OCI-LY7 (cell line): ENCODE measurements around the gene CLSTN1. TPM values are rescaled to one million over a fixed set of nuclear protein-coding genes. Genes with fewer than 3 reads are reported as not detected.
"Not testable (repeated sequence)": the region's sequence is repeated elsewhere in the genome, so short reads cannot be mapped to it uniquely, and the experiment has no call there.

Experiments used
- BruUV-seq: library from RNA; stranded (reverse); fragments of 400-500 nt; replicated peaks from 2 replicates; lab custom pipeline; 2021; lab: Mats Ljungman, UMichigan
- CTCF ChIA-PET: fragments of 300-600 bp; sonication (Branson Sonifier 250); formaldehyde crosslinking; loops from one replicate; lab custom pipeline; 2022; ENCODE audit warnings: antibody characterized with exemption; ENCODE audit not compliant: unreplicated experiment; lab: Charles Lee
- POLR2A ChIA-PET: fragments of 300-600 bp; sonication (Branson Sonifier 250); formaldehyde crosslinking; loops from one replicate; lab custom pipeline; 2022; ENCODE audit warnings: antibody characterized with exemption; lab: Charles Lee
- DNase-seq: peaks from one replicate; pipeline ENCODE4 v3.0.0-alpha.2; 2015; ENCODE audit warnings: low spot score
- H2AFZ ChIP-seq: fragments of 200-600 bp; sonication (generic), shearing (Covaris generic); 2 replicates; pipeline ENCODE4 v1.6.1; 2014; ENCODE audit warnings: mild to moderate bottlenecking, antibody characterized with exemption, low read length, moderate library complexity
- H3K27ac ChIP-seq: fragments of 200-600 bp; sonication (generic); 2 replicates; pipeline ENCODE4 v1.5.1; 2014; ENCODE audit warnings: mixed run types, low read depth, mild to moderate bottlenecking, moderate library complexity, low read length, inconsistent platforms; ENCODE audit not compliant: poor library complexity, severe bottlenecking
- H3K36me3 ChIP-seq: fragments of 200-600 bp; sonication (generic); 2 replicates; pipeline ENCODE4 v1.6.1; 2014; ENCODE audit warnings: mild to moderate bottlenecking, antibody characterized with exemption, low read length, moderate library complexity, mixed read lengths; ENCODE audit not compliant: insufficient read depth
- H3K4me1 ChIP-seq: fragments of 200-600 bp; sonication (generic); 2 replicates; pipeline ENCODE4 v1.5.1; 2014; ENCODE audit warnings: mild to moderate bottlenecking, low read length; ENCODE audit not compliant: insufficient read depth, poor library complexity, severe bottlenecking
- H3K4me2 ChIP-seq: fragments of 200-600 bp; sonication (generic); 2 replicates; pipeline ENCODE4 v1.6.1; 2014; ENCODE audit warnings: mild to moderate bottlenecking, low read length
- H3K4me3 ChIP-seq: fragments of 200-600 bp; sonication (generic); 2 replicates; pipeline ENCODE4 v1.5.1; 2014; ENCODE audit warnings: mild to moderate bottlenecking, low read depth, low read length; ENCODE audit not compliant: poor library complexity, severe bottlenecking
- H3K79me2 ChIP-seq: fragments of 200-600 bp; sonication (generic); 2 replicates; pipeline ENCODE4 v1.6.1; 2016; ENCODE audit warnings: low read depth, mild to moderate bottlenecking, low read length, moderate library complexity, mixed read lengths; ENCODE audit not compliant: insufficient read depth
- H3K9me2 ChIP-seq: fragments of 200-600 bp; sonication (generic); 2 replicates; pipeline ENCODE4 v1.6.1; 2016; ENCODE audit warnings: mild to moderate bottlenecking, low read length, mixed read lengths; ENCODE audit not compliant: insufficient read depth
- H3K9me3 ChIP-seq: fragments of 200-600 bp; sonication (generic); 2 replicates; pipeline ENCODE4 v1.6.1; 2014; ENCODE audit warnings: mild to moderate bottlenecking, mixed run types, low read length, mixed read lengths
- H4K20me1 ChIP-seq: fragments of 200-600 bp; sonication (generic); 2 replicates; pipeline ENCODE4 v1.6.1; 2014; ENCODE audit warnings: mild to moderate bottlenecking, antibody characterized with exemption, low read length, moderate library complexity, mixed read lengths; ENCODE audit not compliant: insufficient read depth
- CTCF ChIP-seq: fragments of 200-600 bp; sonication (generic); conservative IDR thresholded peaks from 2 replicates; pipeline ENCODE4 v1.5.1; 2014; ENCODE audit warnings: mild to moderate bottlenecking, antibody characterized with exemption, low read length, moderate library complexity, mixed read lengths
- EZH2phosphoT487 ChIP-seq: fragments of 200-600 bp; sonication (generic); IDR thresholded peaks from 2 replicates; pipeline ENCODE4 v1.6.1; 2018; ENCODE audit warnings: low read depth, borderline replicate concordance, mild to moderate bottlenecking, mixed run types, antibody characterized with exemption, low read length, moderate library complexity, mixed read lengths
- intact Hi-C: fragments of 100-400 bp; cut with micrococcal nuclease; formaldehyde crosslinking; loops from one replicate; pipeline ENCODE4 v1.10.0; 2022; ENCODE audit not compliant: unreplicated experiment
- total RNA-seq, 2 experiments: library from RNA; depleted of rRNA in 1 of 2; stranded (reverse); fragments of >200 nt in 1 of 2; shearing (Covaris generic) in 1 of 2; gene quantifications; 2 replicates each; pipeline ENCODE4 v1.2.3, GENCODE V29; 2014 to 2022

CLSTN1 gene
- total RNA-seq, 2 experiments from 2014 or later, result 58.6 to 124 TPM

- no peaks in the 10 kb centered on the region for H3K9me2 ChIP-seq
- H3K4me3 ChIP-seq, result no peak overlapping the region
- 0 out of 2 replicates have a peak, but pooled peaks have one; percentile 14 for TF ChIP-seq CTCF
- TF ChIP-seq EZH2phosphoT487, result no peak
- DNase-seq, result no peak
- BruUV-seq, result no TSS peak
- H3K27ac ChIP-seq, result no peak overlapping the region
- H3K36me3 ChIP-seq, result peaks cover 22% of the 10 kb centered on the region
- peaks cover 92% of the 10 kb centered on the region for H3K79me2 ChIP-seq
- no peaks in the 10 kb centered on the region for H3K9me3 ChIP-seq
- H3K4me2 ChIP-seq, result no peak overlapping the region
- H3K4me1 ChIP-seq, result peaks cover 41% of the 10 kb centered on the region
- POLR2A ChIA-PET, result interaction anchor here (0.8 kb wide), 1 partner anchor 15 kb away, joined by 4 read pairs; no protein-coding TSS in a partner anchor
- H4K20me1 ChIP-seq, result peaks cover 12% of the 10 kb centered on the region; the same call in 1 of the 2 replicates
- CTCF ChIA-PET, result interaction anchor here (0.5 kb wide), 1 partner anchor 239 kb away, joined by 3 read pairs; no protein-coding TSS in a partner anchor
- intact Hi-C loops, result no loop called here
- no peak overlapping the region for H2AFZ ChIP-seq
Observed at GRCh38 chr1:9792156-9793042, 31.4 kb downstream of the CLSTN1 start.

GRCh38 chr1:9789700-9790099 is 34.1 kb downstream of the CLSTN1 start:
- POLR2A ChIA-PET, result interaction anchor here (0.9 to 8.5 kb wide), 2 partner anchors 74 to 127 kb away, joined by 5 to 141 read pairs; no protein-coding TSS in a partner anchor

GRCh38 chr1:9787702-9788101 is 36.1 kb downstream of the CLSTN1 start:
- H3K79me2 ChIP-seq, result peaks cover 89% of the 10 kb centered on the region
- no peaks in the 10 kb centered on the region for H3K9me2 ChIP-seq
- CTCF ChIA-PET, result interaction anchor here (4.5 kb wide), 1 partner anchor 76 kb away, joined by 53 read pairs; no protein-coding TSS in a partner anchor
- TSS peak; percentile 57 for BruUV-seq
- peak overlapping the region; percentile 63 for H3K4me3 ChIP-seq
- intact Hi-C loops, result loop anchor here (1.0 kb wide), 3 partner anchors 33 to 123 kb away; partner anchors contain the start of gene CTNNBIP1
- DNase-seq, result peak; percentile 91
- peak overlapping the region; percentile 83 for H3K4me2 ChIP-seq
- POLR2A ChIA-PET, result interaction anchor here (0.6 to 8.5 kb wide), 9 partner anchors 12 to 229 kb away, joined by 4 to 141 read pairs (median 10); no protein-coding TSS in a partner anchor
- H2AFZ ChIP-seq, result peak overlapping the region; percentile 61; the same call in 1 of the 2 replicates
- H4K20me1 ChIP-seq, result no peaks in the 10 kb centered on the region
- peak overlapping the region; percentile 97 for H3K27ac ChIP-seq
- TF ChIP-seq EZH2phosphoT487, result no peak
- no peak for TF ChIP-seq CTCF
- H3K9me3 ChIP-seq, result no peaks in the 10 kb centered on the region
- peaks cover 57% of the 10 kb centered on the region for H3K4me1 ChIP-seq
- peaks cover 22% of the 10 kb centered on the region for H3K36me3 ChIP-seq

More at GRCh38 chr1:9789700-9790099, 34.1 kb downstream of the CLSTN1 start:
- DNase-seq, H4K20me1 ChIP-seq, BruUV-seq, CTCF ChIA-PET, H3K4me2 ChIP-seq, H3K9me3 ChIP-seq, intact Hi-C loops, H2AFZ ChIP-seq, H3K9me2 ChIP-seq, H3K4me3 ChIP-seq: not testable (repeated sequence)
- Histone ChIP-seq H3K79me2 (peaks cover 91% of the 10 kb centered on the region), H3K4me1 (peaks cover 57% of the 10 kb centered on the region), H3K36me3 (peaks cover 22% of the 10 kb centered on the region), H3K27ac (peak overlapping the region; percentile 97)
